Measurements from ENCODE around the gene CYTH4. TPM values are rescaled to one million over a fixed set of nuclear protein-coding genes. Genes with fewer than 3 reads are reported as not detected.
A peak's percentile ranks its signal among the peaks of the same experiment; 100 is the strongest.
"Not testable (repeated sequence)": the region's sequence is repeated elsewhere in the genome, so short reads cannot be mapped to it uniquely, and the experiment has no call there.

Gene CYTH4
- total RNA-seq, 1 donor from 2014 or later: not detected

DNA sequence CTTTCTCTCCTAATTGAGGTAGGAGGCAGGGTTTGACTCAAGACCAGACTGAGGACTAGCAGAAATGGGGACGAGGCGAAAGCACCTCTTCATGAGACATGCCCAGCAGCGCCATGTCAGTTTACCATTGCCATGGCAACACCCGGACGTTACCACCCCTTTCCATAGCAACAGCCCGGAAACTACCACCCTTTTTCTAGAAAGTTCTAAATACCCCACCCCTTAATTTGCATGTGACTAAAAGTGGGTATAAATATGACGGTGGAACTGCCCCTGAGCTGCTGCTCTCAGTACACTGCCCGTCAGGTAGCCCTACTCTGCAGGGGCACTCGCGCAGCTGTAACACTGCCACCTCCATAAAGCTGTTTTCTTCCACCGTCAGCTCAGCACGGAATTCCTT lies 32.3 kb upstream of the CYTH4 start:
- Mint-ChIP-seq H3K36me3 (ENCODE audit: unreplicated experiment) (no peaks in the 10 kb centered on the region), H3K27me3 (ENCODE audit: unreplicated experiment) (no peaks in the 10 kb centered on the region), H3K4me3 (ENCODE audit: unreplicated experiment) (no peak overlapping the region), H3K27ac (ENCODE audit: unreplicated experiment) (no peak overlapping the region), H3K4me1 (ENCODE audit: low read depth, unreplicated experiment) (no peaks in the 10 kb centered on the region), H3K9me3 (ENCODE audit: unreplicated experiment) (no peaks in the 10 kb centered on the region)
- TF ChIP-seq, protein P1, sequence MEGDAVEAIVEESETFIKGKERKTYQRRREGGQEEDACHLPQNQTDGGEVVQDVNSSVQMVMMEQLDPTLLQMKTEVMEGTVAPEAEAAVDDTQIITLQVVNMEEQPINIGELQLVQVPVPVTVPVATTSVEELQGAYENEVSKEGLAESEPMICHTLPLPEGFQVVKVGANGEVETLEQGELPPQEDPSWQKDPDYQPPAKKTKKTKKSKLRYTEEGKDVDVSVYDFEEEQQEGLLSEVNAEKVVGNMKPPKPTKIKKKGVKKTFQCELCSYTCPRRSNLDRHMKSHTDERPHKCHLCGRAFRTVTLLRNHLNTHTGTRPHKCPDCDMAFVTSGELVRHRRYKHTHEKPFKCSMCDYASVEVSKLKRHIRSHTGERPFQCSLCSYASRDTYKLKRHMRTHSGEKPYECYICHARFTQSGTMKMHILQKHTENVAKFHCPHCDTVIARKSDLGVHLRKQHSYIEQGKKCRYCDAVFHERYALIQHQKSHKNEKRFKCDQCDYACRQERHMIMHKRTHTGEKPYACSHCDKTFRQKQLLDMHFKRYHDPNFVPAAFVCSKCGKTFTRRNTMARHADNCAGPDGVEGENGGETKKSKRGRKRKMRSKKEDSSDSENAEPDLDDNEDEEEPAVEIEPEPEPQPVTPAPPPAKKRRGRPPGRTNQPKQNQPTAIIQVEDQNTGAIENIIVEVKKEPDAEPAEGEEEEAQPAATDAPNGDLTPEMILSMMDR (IDR thresholded peaks at IDR 0.05; ENCODE audit: partially characterized antibody, unreplicated experiment): no peak
- DNase-seq: peak; percentile 2

DNA sequence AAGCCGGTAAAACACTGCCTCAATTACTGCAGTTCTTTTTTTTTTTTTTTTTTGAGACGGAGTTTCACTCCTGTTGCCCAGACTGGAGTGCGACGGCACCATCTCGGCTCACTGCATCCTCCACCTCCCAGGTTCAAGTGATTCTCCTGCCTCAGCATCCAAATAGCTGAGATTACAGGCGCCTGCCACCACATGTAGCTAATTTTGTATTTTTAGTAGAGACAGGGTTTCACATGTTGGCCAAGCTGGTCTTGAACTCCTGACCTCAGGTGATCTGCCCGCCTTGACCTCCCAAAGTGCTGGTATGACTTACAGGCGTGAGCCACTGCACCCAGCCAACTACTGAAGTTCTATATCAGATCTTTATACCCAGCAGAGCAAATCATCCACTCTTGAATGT lies 30.5 kb upstream of the CYTH4 start:
- not testable (repeated sequence) for H3K4me3 Mint-ChIP-seq (ENCODE audit: unreplicated experiment); H3K9me3 Mint-ChIP-seq (ENCODE audit: unreplicated experiment); DNase-seq; H3K4me1 Mint-ChIP-seq (ENCODE audit: low read depth, unreplicated experiment); H3K27ac Mint-ChIP-seq (ENCODE audit: unreplicated experiment); H3K36me3 Mint-ChIP-seq (ENCODE audit: unreplicated experiment); H3K27me3 Mint-ChIP-seq (ENCODE audit: unreplicated experiment)

DNA sequence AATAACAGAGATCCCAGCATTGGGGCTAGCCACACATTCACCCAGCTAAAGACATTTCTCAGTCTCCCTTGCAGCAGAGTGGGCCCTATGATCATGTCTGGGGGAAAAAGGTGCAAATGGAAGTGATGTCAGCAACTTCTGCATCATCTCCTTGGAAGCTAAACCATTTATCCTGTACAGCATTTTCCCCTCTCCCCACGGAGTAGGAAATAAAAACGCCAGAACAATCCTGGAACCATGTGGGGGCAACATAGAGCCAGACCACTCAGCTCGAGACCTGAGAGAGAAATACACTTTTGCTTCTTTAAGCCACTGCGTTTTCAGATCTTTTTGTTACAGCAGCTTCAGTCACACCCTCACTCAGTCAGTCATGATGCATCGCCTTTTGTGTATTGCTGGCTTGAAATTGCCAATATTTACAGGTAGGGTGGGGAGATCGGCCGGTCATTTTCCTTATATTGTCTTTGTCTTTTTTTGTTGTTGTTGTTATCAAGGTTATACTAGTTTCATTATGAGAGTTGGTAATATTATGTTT lies 29.1 kb upstream of the CYTH4 start:
- TF ChIP-seq, protein P1 (IDR thresholded peaks at IDR 0.05; ENCODE audit: partially characterized antibody, unreplicated experiment): no peak
- Mint-ChIP-seq H3K27me3 (ENCODE audit: unreplicated experiment) (no peaks in the 10 kb centered on the region), H3K27ac (ENCODE audit: unreplicated experiment) (no peak overlapping the region), H3K36me3 (ENCODE audit: unreplicated experiment) (no peaks in the 10 kb centered on the region), H3K4me1 (ENCODE audit: low read depth, unreplicated experiment) (peaks cover 3% of the 10 kb centered on the region), H3K4me3 (ENCODE audit: unreplicated experiment) (no peak overlapping the region), H3K9me3 (ENCODE audit: unreplicated experiment) (no peaks in the 10 kb centered on the region)
- peak; percentile 13 for DNase-seq

DNA sequence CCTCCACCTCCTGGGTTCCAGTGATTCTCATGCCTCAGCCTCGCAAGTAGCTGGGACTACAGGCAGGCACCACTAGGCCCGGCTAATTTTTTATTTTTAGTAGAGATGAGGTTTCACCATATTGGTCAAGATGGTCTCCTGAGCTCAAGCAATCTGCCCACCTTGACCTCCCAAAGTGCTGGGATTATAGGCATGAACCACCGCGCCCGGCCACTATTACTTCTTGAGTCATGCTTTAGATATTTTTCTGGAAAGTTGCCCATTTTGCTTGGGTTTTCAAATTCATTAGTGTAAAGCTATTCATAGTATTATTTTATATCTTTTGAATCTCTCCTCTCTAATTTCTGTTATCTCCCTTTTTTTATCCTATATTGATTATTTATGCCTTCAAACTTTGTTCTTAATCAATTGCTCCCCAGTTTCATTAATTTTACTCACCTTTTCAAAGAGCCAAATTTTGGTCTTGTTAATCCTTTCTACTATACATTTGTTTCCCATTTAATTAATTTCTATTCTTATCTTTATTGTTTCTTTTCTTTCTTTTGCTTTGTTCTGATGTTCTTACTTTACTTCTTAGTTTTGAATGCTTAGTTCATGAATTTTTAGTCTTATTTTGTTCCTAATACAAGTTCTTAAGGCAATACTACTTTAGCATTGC lies 28.0 kb upstream of the CYTH4 start:
- TF ChIP-seq, protein P1 (IDR thresholded peaks at IDR 0.05; ENCODE audit: partially characterized antibody, unreplicated experiment): no peak
- H3K9me3 Mint-ChIP-seq (ENCODE audit: unreplicated experiment): no peaks in the 10 kb centered on the region
- H3K4me3 Mint-ChIP-seq (ENCODE audit: unreplicated experiment): no peak overlapping the region
- H3K27me3 Mint-ChIP-seq (ENCODE audit: unreplicated experiment): no peaks in the 10 kb centered on the region
- H3K36me3 Mint-ChIP-seq (ENCODE audit: unreplicated experiment): no peaks in the 10 kb centered on the region
- no peak overlapping the region for H3K27ac Mint-ChIP-seq (ENCODE audit: unreplicated experiment)
- peaks cover 12% of the 10 kb centered on the region for H3K4me1 Mint-ChIP-seq (ENCODE audit: low read depth, unreplicated experiment)
- DNase-seq: no peak

DNA sequence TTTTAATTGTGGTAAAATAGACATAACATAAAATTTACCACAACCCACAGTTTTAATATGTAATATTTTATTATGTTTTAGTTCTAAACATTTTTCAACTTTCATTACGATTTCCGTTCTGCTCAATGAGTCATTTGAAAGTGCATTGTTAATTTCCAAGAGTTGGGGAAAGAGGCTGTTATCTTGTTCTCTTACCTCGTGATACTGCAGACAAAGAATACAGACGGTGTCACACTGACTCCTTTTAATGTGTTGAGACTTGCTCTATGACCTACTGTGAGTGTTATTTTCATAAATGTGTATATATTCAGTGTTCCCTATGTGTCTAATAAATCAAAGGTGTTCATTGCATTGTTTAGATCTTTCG lies 27.5 kb upstream of the CYTH4 start:
- TF ChIP-seq, protein P1 (IDR thresholded peaks at IDR 0.05; ENCODE audit: partially characterized antibody, unreplicated experiment): no peak
- Mint-ChIP-seq H3K36me3 (ENCODE audit: unreplicated experiment) (no peaks in the 10 kb centered on the region), H3K9me3 (ENCODE audit: unreplicated experiment) (no peaks in the 10 kb centered on the region), H3K4me1 (ENCODE audit: low read depth, unreplicated experiment) (peaks cover 16% of the 10 kb centered on the region), H3K4me3 (ENCODE audit: unreplicated experiment) (no peak overlapping the region), H3K27me3 (ENCODE audit: unreplicated experiment) (no peaks in the 10 kb centered on the region), H3K27ac (ENCODE audit: unreplicated experiment) (no peak overlapping the region)
- no peak for DNase-seq
